A549 treated with CpdA at 1 μM for 4 hours (cell line): Measurements from ENCODE around the gene SLC22A3. TPM values are rescaled to one million over a fixed set of nuclear protein-coding genes. Genes with fewer than 3 reads are reported as not detected.

Experiments used
- total RNA-seq: library from RNA; stranded (reverse); fragments of 200-300 nt; extraction: Qiagen RNA extraction; gene quantifications from 5 replicates; pipeline ENCODE4 v1.2.3, GENCODE V29; 2022; ENCODE audit warnings: low read depth

SLC22A3 gene
- 33.6 to 41.1 TPM (median 38.2 TPM) in 5 replicates for total RNA-seq

GRCh38 chr6:160348223-160349019 lies at the start of gene SLC22A3:
TSS of gene SLC22A3 (plus strand) at chr6:160348378. CDS start at chr6:160348420, 42 bp downstream.

Other genes with a start within 250 kb of the SLC22A3 start
- gene SLC22A1, start 226.6 kb upstream of the SLC22A3 start, total RNA-seq = 1.7 to 3.5 TPM (median 2.8 TPM) in 5 replicates
- 0.02 to 0.09 TPM in 2 of 5 replicates, not detected in the others for gene SLC22A2, start 89.6 kb upstream of the SLC22A3 start, total RNA-seq